ENCODE measurements around the gene TBXAS1.

Gene TBXAS1

DNA sequence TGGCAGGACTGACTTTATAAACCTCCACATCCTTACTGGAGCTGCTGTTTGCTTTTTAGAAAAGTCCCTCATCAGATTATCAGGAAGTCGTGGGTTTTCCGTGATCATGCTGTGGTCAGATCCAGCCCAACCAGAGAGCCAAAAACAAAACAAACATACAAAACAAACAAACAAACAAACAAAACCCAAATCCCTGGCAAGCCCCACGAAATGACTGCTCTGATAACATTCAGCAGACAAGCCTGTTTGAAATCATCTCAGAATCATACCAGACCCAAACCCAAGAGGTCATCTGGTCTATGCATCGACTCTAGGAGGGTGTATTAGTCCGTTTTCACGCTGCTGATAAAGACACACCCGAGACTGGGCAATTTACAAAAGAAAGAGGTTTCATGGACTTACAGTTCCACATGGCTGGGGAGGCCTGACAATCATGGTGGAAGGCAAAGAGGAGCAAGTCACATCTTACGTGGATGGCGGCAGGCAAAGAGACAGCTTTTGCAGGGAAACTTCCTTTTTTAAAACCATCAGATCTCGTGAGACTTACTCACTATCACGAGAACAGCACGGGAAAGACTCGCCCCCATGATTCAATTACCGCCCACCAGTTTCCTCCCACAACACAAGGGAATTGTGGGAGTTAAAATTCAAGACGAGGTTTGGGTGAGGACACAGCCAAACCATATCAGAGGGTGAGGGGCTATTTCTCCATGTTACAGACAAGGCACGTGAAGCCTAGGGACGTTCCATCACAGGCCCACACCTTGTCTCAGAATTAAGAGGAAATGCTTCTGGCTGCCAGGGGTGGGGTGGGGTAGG is 148.0 kb downstream of the TBXAS1 start:
- no peak for DNase-seq (ENCODE audit: low read depth in 2 of 2)

GRCh38 chr7:139981511-139981895 is 152.4 kb downstream of the TBXAS1 start:
- DNase-seq (ENCODE audit: low read depth in 2 of 2) = no peak

GRCh38 chr7:139982927-139983920 is 154.2 kb downstream of the TBXAS1 start:
- no peak for DNase-seq (ENCODE audit: low read depth in 2 of 2)

DNA sequence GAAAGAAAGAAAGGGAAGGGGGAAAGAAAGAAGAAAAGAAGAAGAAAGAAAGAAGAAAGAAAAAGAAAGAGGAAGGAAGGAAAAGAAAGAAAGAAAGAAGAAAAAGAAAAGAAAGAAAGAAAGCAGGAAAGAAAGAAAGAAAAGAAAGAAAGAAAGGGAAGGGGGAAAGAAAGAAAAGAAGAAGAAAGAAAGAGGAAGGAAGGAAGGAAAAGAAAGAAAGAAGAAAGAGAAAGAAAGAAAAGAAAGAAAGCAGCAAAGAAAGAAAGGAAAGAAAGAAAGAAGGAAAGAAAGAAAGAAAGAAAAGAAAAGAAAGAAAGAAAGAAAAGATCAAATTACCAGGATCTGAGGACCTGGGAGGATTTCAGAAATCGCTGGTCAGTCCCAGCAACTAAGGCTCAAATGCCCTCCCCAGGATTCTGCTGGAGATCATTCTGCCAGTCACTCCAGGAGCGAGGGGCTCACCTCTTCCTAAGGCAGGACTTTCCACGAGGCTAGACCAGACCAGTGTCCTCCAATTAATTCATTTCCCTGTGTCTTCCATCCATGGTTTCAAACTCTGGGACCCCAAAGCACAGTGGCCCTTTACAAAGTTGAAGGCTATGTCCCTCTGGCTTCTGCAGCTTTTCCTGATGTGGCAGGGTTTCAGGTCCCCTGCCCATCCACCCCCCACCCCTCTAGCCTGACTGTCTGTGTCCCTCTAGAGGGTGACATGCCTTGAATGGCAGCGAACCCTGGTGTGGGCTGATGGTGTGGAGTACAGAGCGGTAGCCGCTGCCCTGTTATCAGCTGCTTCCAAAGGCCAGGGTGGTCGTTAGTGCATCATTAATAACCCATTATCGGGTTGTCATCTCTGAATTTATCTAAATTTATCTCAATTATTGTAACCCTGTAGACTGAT is 155.8 kb downstream of the TBXAS1 start:
- DNase-seq (ENCODE audit: low read depth in 2 of 2) = no peak

GRCh38 chr7:139985811-139986210 is 156.7 kb downstream of the TBXAS1 start:
- no peak for DNase-seq (ENCODE audit: low read depth in 2 of 2)

- no peak for DNase-seq (ENCODE audit: low read depth in 2 of 2)
These were observed 158.8 kb downstream of the TBXAS1 start for GRCh38 chr7:139987691-139988516.

GRCh38 chr7:139989366-139990141 is 160.5 kb downstream of the TBXAS1 start:
- no peak for DNase-seq (ENCODE audit: low read depth in 2 of 2)

- no peak for DNase-seq (ENCODE audit: low read depth in 2 of 2)
These were observed 161.1 kb downstream of the TBXAS1 start for GRCh38 chr7:139990142-139990535.

- no peak for DNase-seq (ENCODE audit: low read depth in 2 of 2)
These were observed 161.7 kb downstream of the TBXAS1 start for GRCh38 chr7:139990571-139991268.

- DNase-seq (ENCODE audit: low read depth in 2 of 2) = no peak
These were observed 162.2 kb downstream of the TBXAS1 start for GRCh38 chr7:139991269-139991666.

GRCh38 chr7:139991911-139992310 is 162.8 kb downstream of the TBXAS1 start:
- DNase-seq (ENCODE audit: low read depth in 2 of 2) = no peak

DNA sequence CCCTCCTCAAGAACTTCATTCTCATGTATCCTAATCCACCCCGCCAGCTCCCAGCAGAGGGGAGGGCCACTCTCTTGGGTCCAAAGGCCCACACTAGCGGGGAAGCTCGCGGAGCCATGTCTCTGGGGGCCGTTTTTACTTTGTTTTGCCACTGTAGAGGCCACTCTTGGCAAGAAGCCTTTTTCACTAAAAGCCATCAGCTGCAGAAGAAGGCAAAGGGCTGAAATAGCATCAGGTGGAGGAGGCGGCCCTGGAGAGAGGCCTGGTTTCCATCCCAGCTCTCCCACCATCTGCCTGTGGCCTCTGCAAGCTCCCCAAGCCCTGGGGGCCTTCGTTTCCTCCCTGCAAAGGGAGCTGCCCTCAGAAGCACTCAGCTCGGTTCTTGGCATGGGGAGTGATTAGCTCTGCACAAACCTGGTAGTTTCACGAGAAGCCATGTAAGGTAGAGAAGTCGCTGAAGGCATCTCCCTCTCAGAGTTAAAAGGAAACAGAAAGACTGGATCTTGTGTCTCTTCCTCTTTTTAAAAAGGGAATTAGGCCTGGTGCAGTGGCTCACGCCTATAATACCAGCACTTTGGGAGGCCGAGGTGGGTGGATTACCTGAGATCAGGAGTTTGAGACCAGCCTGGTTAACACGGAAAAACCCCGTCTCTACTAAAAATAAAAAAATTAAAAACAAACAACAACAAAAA is 163.4 kb downstream of the TBXAS1 start:
- DNase-seq (ENCODE audit: low read depth in 2 of 2) = no peak

DNA sequence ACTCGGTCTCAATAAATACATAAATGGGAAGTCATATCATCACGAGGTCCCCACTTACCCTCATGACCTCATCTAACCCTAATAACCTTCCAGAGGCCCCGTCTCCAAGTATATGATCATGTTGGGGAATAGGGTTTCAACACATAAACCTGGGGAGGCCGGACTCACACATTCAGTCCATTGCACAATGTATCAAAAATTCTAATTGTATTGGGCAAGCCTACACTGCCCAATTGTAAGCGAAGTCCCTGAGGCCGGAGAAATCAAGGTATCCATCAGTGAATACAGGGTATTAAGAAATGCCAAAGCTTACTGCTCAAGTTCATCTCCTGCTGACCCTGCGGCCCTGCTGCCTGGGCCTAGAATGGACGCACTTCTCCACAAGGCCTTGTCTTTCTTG is 164.1 kb downstream of the TBXAS1 start:
- no peak for DNase-seq (ENCODE audit: low read depth in 2 of 2)

GRCh38 chr7:139993592-139993991 is 164.5 kb downstream of the TBXAS1 start:
- DNase-seq (ENCODE audit: low read depth in 2 of 2) = no peak

DNA sequence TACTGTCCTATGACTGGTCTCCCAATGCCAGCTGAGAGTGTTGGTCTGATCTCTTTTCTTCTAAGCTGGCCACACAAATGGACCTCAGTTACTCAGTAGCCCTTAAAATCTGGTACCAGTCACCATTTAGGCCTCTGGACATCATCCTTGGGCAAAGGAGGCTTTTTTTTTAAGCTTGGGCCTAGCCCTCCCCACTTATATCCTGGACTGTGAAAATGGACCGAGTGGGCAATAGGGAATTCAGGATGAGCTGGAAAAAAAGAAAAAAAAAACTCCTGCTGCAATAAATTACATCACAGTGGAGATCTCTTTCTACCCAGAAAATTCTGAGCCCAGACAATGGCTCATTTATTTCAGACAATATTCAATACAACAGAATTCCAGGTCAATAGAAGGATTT is 165.3 kb downstream of the TBXAS1 start:
- DNase-seq (ENCODE audit: low read depth in 2 of 2) = no peak

GRCh38 chr7:139995017-139995915 is 166.2 kb downstream of the TBXAS1 start:
- no peak for DNase-seq (ENCODE audit: low read depth in 2 of 2)

DNA sequence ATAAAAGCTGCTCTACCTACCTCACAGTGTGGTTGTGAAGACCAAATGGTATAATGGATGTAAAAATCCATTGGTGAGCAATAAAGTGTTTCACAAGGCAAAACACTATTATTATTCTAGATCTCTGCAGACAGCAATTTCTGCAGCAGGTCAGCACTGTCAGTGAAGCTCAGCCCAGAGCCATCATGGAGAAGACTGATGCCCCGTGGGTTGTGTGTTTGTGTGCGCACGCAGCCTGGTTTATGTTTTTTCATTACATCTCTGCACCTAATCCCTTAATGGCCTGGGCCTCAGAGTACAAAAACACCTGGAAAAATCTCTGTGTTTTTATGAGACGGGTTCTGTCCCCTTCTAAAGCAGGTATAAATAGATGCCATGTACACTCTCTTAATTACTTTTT is 169.5 kb downstream of the TBXAS1 start:
- DNase-seq (ENCODE audit: low read depth in 2 of 2) = no peak

GRCh38 chr7:139999516-139999915 is 170.5 kb downstream of the TBXAS1 start:
- DNase-seq (ENCODE audit: low read depth in 2 of 2) = no peak

Data from stimulated activated CD8-positive, alpha-beta memory T cell treated with anti-CD3 and anti-CD28 coated beads, Interleukin-2, amount 100 ng/mL, for 48 hours (primary cell).